ENCODE measurements around the gene FCRL1.

Gene FCRL1

DNA sequence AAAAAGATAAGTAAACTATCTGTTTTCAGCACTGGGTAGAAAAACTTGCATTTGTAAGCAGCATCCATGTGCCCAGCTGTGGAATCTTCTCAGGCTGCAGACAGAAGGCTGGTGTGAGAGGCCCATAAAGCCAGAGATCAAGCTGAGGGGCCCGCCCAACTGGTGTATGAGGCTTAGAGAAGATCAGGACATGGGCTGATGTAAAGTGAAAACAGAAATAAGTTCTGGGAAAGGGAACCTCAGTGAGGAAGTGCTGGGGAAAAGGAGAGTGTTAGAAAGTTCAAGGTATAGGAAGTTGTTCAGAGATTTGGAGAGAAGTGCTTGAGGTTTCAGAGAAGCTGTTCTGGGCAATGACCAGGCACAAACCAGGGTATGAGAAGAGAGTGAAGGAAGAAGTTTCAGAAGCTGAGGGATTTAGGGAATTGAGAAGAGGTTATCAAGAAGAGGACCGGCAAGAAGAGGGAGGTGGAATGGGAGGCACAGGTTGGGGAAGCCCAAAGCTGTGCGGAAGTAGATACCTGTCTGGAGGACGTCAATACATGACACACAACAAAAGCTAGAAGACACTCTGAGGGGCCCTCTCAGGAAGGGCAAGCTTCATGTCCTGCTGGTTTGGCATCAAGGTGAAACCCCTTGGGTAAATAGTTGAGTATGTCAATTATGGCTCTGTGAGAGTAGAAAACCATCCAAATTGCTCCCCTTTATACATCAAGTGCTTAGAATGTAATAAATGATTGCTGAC lies 24.3 kb upstream of the FCRL1 start:
- TF ChIP-seq, protein P1, sequence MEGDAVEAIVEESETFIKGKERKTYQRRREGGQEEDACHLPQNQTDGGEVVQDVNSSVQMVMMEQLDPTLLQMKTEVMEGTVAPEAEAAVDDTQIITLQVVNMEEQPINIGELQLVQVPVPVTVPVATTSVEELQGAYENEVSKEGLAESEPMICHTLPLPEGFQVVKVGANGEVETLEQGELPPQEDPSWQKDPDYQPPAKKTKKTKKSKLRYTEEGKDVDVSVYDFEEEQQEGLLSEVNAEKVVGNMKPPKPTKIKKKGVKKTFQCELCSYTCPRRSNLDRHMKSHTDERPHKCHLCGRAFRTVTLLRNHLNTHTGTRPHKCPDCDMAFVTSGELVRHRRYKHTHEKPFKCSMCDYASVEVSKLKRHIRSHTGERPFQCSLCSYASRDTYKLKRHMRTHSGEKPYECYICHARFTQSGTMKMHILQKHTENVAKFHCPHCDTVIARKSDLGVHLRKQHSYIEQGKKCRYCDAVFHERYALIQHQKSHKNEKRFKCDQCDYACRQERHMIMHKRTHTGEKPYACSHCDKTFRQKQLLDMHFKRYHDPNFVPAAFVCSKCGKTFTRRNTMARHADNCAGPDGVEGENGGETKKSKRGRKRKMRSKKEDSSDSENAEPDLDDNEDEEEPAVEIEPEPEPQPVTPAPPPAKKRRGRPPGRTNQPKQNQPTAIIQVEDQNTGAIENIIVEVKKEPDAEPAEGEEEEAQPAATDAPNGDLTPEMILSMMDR (conservative IDR thresholded peaks at IDR 0.05; ENCODE audit: low read depth, low read length), result no peak
- H3K4me3 ChIP-seq (ENCODE audit: low read length), result no peak overlapping the region
- DNase-seq (ENCODE audit: low read depth), result no peak

DNA sequence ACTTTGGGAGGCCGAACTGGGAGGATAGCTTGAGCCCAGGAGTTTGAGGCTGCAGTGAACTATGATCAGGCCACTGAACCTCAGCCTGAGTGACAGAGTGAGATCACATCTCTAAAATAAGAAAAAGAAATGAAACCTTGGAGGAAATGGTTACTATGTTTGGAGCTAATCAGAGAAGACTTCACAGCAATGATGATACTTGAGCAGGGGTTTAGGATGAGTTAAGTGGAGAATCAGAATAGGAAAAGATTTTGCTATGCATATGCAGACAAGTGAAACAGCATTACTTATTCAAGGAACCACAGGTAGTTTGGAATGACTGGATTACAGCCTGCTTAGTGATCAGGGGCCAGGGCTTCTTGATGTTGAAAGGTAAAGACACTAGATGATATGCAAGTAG lies 23.0 kb upstream of the FCRL1 start:
- H3K4me3 ChIP-seq (ENCODE audit: low read length), result no peak overlapping the region
- DNase-seq (ENCODE audit: low read depth), result no peak
- TF ChIP-seq, protein P1 (conservative IDR thresholded peaks at IDR 0.05; ENCODE audit: low read depth, low read length), result no peak

DNA sequence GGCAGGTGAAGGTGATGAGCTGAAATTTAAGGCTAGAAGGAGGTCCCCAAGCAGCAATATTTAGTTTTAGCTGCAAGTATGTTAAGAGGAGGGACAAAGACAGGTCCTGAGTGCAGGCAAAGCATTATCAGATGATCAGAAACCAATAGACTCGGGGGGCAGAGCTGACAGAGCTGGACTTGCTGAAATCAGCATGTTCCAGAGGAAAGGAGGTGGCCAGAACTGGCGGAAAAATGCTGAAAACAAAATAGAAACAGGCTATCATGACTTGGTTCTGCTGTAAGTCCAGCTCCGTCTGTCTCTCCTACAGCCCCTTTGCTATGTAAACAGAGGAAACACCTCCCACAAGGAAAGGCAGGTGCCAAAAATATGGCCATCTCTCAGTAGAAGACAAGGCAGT lies 21.8 kb upstream of the FCRL1 start, which contains the start of gene CD5L:
TSS of gene CD5L (minus strand) at position 101 of the 400 bp plus-strand sequence. CDS start 107 bp downstream, outside the sequence.
- no peak for DNase-seq (ENCODE audit: low read depth)
- TF ChIP-seq, protein P1 (conservative IDR thresholded peaks at IDR 0.05; ENCODE audit: low read depth, low read length), result no peak
- no peak within 1 kb of the TSS for H3K4me3 ChIP-seq (ENCODE audit: low read length)

DNA sequence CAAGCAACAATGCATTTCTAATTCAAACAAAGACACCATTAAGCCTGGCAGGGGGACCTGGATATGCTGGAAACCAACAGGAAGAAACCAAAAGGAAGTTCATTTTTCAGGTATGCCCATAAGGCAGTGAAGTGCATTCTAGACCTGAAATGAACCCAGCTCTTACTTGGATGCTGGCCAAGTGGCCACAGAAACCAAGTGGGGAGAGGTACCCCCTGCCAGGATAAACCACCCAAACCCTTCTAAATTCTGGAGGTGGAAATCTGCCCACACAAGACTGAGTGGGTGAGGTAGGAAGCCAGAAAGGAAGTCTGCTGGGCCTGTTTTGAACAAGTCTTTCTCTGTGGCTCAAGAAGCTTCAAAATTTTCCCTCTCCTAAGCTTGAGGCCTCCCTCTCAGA lies 19.0 kb upstream of the FCRL1 start:
- no peak for DNase-seq (ENCODE audit: low read depth)
- TF ChIP-seq, protein P1 (conservative IDR thresholded peaks at IDR 0.05; ENCODE audit: low read depth, low read length), result no peak
- no peak overlapping the region for H3K4me3 ChIP-seq (ENCODE audit: low read length)

DNA sequence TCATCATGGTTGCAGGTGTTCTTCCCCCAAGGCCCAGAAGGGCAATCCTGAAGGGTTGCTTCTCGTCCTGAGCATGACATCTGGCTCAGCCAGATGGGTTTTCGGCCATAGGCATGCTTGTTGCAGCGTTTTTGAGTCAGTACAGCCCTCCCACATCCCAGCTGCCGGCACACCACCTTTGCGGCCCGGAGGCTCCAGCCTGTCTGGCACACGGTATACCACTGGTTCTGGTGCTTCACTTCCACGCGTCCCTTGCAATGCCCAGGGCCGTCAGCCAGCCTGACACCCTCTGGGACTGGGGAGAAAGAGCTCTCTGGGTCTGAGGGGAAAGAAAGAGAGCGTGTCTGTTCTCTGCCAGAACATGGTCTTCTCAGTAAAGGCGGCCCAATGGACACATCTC lies 14.5 kb upstream of the FCRL1 start:
- no peak for DNase-seq (ENCODE audit: low read depth)
- TF ChIP-seq, protein P1 (conservative IDR thresholded peaks at IDR 0.05; ENCODE audit: low read depth, low read length), result no peak
- no peak overlapping the region for H3K4me3 ChIP-seq (ENCODE audit: low read length)

DNA sequence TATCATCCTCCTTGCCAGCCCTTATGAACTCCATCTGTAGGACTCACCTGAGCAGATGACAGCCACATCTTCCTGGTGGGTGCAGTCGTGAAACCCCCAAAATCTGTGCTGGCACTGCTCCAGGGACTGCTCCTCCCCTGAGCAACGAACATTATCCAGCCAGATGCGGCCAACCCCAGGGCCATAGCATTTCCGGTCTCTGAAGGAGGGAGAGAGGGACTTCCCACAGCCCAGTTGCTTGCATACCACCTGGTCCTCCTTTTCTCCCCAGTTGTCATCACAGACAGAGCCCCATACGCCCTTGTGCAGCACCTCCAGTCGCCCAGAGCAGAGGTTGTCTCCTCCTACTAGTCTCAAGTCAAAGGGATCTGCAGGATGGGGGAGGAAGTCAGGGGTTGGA lies 13.2 kb upstream of the FCRL1 start:
- TF ChIP-seq, protein P1 (conservative IDR thresholded peaks at IDR 0.05; ENCODE audit: low read depth, low read length), result no peak
- no peak for DNase-seq (ENCODE audit: low read depth)
- H3K4me3 ChIP-seq (ENCODE audit: low read length), result no peak overlapping the region

DNA sequence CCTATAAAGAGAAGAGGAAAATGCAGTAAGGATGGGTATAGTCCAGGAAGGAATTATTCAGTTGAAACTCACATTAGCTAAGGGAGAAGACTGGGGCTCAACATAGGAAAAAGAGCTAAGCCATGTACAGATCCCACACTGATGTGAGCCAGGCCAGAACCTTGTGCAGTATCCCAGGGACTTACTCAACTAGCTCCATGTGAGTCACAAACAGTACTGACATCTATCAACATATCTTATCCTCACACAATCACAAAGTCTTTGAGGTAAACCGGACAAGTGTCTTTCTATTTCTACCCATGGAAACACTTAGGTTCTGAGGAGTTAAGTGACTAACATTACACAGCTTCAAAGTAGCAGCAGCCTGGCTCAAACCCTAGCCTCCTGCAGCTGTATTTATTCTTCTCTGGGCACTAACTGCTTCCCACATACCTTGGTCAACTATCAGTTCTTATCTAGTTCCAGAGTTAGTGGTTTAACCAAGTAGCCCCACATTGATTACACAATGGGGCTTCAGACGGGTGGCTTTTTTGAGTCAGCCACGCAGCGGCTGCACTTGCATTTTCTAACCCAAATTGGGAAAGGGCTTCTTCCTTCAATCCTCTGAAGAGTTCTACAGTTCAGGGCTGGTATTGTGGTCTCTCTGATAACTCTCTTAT lies 12.2 kb upstream of the FCRL1 start:
- DNase-seq (ENCODE audit: low read depth), result no peak
- H3K4me3 ChIP-seq (ENCODE audit: low read length), result no peak overlapping the region
- TF ChIP-seq, protein P1 (conservative IDR thresholded peaks at IDR 0.05; ENCODE audit: low read depth, low read length), result no peak
